HG02885 (cell line): ENCODE results near the gene FAM156A.
"Not testable (repeated sequence)": the region's sequence is repeated elsewhere in the genome, so short reads cannot be mapped to it uniquely, and the experiment has no call there.

Experiments used
- ATAC-seq: cut with Tn5 transposase; IDR thresholded peaks from one replicate; pipeline ENCODE4 v1.9.1; 2021; ENCODE audit warnings: mild to moderate bottlenecking; ENCODE audit not compliant: unreplicated experiment, poor library complexity

The FAM156A gene

GRCh38 chrX:52907137-52907536, 51.2 kb downstream of the FAM156A start:
- ATAC-seq, result not testable (repeated sequence)

GRCh38 chrX:52906072-52906471, 52.2 kb downstream of the FAM156A start:
- not testable (repeated sequence) for ATAC-seq

- ATAC-seq, result not testable (repeated sequence)
These were observed 52.8 kb downstream of the FAM156A start for GRCh38 chrX:52905531-52905930.
